ENCODE results near the gene CORIN.

Gene CORIN

GRCh38 chr4:47837908-47838294, at the start of gene CORIN:
Gene CORIN, minus strand, starts transcription at chr4:47838067. Its CDS starts 118 bp downstream, at chr4:47837949.
- DNase-seq: no peak

GRCh38 chr4:47882228-47882627, 44.4 kb upstream of the CORIN start:
- DNase-seq: no peak

- no peak for DNase-seq
Measured at GRCh38 chr4:47879458-47879857, 41.6 kb upstream of the CORIN start.

GRCh38 chr4:47876784-47877546, 39.1 kb upstream of the CORIN start:
- no peak for DNase-seq

- no peak for DNase-seq
Measured at GRCh38 chr4:47876310-47876709, 38.4 kb upstream of the CORIN start.

- DNase-seq: no peak
Measured at GRCh38 chr4:47873877-47874541, 36.1 kb upstream of the CORIN start.

- no peak for DNase-seq
Measured at GRCh38 chr4:47863486-47863885, 25.6 kb upstream of the CORIN start.

- DNase-seq: no peak
Measured at GRCh38 chr4:47862297-47862696, 24.4 kb upstream of the CORIN start.

- no peak for DNase-seq
Measured at GRCh38 chr4:47860305-47860704, 22.4 kb upstream of the CORIN start.

GRCh38 chr4:47858006-47858405, 20.1 kb upstream of the CORIN start:
- DNase-seq: no peak

- no peak for DNase-seq
Measured at GRCh38 chr4:47856713-47857112, 18.8 kb upstream of the CORIN start.

GRCh38 chr4:47855350-47855749, 17.5 kb upstream of the CORIN start:
- no peak for DNase-seq

GRCh38 chr4:47852136-47852535, 14.3 kb upstream of the CORIN start:
- no peak for DNase-seq

- DNase-seq: no peak
Measured at GRCh38 chr4:47849466-47849865, 11.6 kb upstream of the CORIN start.

- no peak for DNase-seq
Measured at GRCh38 chr4:47848041-47848440, 10.2 kb upstream of the CORIN start.

GRCh38 chr4:47842985-47843384, 5.1 kb upstream of the CORIN start:
- no peak for DNase-seq

- no peak for DNase-seq
Measured at GRCh38 chr4:47840291-47840690, 2.4 kb upstream of the CORIN start.

- no peak for DNase-seq
Measured at GRCh38 chr4:47839259-47839658, 1.4 kb upstream of the CORIN start.

- no peak for DNase-seq
Measured at GRCh38 chr4:47838445-47838844, 578 bp upstream of the CORIN start.

- DNase-seq: peak; percentile 20
Measured at GRCh38 chr4:47837094-47837907, 566 bp downstream of the CORIN start.

GRCh38 chr4:47836641-47837093, 1.2 kb downstream of the CORIN start:
- peak; percentile 25 for DNase-seq

- no peak for DNase-seq
Measured at GRCh38 chr4:47835494-47835893, 2.4 kb downstream of the CORIN start.

- no peak for DNase-seq
Measured at GRCh38 chr4:47831026-47831679, 6.7 kb downstream of the CORIN start.
